GM19455 (cell line): Measurements from ENCODE around the gene TNP2.

Source experiments
- ATAC-seq: cut with Tn5 transposase; IDR thresholded peaks from one replicate; pipeline ENCODE4 v1.9.1; 2021; ENCODE audit not compliant: unreplicated experiment

TNP2 gene

DNA sequence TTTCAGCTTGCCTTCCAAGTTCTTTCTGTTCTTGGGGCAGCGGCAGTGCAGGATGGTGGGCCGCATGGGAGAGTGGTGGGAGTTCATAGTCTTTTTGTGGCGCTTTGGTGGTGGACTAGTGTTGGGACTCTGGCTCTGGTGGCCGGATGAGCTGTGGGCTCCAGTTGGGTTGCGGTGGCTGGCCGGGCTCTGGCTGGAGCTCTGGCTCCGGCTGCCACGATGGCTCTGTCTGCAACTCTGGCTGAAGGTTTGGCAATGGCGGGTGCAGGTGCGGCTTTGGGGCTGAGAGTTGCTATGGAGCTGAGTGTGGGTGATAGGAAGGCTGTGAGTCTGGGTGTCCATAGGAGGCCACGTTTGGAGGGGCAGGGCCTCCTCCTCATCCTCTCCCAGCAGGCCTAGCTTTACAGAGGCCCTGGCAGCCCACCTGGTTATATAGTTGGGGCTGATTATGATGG lies at the start of gene TNP2:
Gene TNP2 (minus strand): TSS at position 405 of the 455 bp plus-strand sequence. CDS start 63 bp downstream, at position 342.
- ATAC-seq = no peak

DNA sequence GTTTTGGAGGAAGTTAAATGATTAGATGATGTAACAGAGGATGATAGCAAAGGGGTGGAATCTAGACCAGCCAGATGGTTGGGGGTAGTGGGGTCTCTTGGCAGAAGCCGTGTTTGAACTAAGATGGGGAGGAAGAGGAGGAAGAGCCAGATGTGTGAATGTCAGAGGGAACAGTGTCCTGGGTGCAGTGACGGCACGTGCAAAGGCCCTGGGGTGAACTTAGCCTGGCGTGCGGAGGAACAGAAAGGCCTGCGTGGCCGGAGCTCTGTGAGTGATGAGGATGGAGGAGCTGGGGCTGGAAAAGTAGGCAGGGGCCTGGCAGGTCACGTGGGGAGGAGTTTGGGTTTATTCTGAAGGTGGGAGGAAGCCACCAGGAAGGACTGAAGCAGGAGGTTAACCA lies 49.7 kb upstream of the TNP2 start:
- no peak for ATAC-seq

DNA sequence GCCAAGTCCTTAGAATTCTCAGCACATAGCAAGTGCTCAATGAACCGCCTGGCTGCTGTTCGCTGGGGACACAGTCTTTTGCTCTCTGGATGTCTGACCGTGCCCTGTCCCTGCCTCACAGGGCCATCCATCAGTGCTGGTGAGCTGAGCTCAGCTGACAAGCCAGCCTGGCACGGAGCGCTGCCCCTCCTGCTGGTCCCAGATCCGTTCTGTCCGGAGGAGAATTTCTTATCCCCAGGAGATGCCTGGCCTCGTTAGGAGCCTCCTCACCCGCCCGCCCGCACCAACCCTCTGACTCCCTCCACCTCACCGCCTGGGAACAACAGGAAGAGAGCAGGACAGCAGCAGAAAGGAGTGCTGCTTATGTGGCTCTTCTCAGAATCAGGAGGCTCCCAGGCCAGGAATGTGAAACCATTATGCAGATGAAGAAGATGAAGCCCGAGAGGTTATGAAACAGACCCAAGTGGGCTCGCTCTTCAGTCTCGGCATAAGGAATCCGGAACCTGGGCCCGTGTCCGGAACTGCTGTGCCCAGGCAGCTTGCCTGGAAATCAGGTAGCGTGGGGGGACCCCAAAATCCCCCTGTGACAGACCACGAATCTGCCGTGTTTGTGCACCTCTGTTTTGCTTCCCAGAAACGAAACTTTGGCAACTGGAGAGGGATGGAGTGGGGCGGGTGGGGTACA lies 47.3 kb upstream of the TNP2 start:
- ATAC-seq = no peak

DNA sequence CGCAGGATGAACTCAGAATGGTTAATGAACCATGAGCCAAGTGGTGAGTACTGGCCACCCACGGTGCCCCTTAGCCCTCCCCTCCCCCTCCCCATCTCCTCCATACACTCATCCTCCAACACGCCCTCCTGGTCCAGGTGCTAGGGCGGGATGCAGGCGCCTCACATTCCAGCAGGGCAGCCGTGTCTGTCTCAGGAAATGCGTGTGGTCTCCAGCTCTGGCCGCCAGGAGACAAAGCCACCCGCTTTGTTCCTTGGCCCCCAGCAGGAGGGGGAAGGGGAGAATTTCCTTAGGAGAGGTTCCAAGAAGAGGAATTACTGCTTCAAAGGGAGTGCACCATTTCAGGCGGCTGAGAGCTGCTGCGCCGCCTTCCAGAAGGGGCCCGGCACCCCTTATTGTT lies 46.4 kb upstream of the TNP2 start:
- ATAC-seq = no peak

DNA sequence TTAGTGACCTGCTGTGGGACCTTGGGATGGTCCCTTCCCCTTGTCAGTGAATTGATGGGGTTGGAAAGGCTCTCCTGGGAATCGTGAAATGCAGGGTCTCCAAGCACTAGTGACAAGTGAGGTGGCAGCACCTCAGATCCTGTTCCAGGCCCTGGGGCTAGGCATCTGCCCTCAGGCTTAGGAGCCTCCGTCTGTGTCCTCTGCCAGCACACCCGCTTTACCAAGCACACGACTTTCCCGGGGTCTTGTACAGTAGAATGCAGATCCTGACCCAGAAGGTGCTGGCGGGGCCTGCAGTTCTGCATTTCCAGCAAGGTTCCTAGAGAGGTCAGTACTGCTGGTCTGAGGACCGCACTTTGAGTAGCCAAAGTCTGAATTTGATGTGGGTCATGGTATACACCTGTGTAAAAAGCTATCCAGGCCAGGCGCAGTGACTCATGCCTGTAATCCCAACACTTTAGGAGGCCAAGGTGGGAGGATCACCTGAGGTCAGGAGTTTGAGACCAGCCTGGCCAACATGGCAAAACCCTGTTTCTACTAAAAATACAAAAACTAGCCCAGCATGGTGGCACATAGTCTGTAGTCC lies 45.3 kb upstream of the TNP2 start:
- no peak for ATAC-seq

DNA sequence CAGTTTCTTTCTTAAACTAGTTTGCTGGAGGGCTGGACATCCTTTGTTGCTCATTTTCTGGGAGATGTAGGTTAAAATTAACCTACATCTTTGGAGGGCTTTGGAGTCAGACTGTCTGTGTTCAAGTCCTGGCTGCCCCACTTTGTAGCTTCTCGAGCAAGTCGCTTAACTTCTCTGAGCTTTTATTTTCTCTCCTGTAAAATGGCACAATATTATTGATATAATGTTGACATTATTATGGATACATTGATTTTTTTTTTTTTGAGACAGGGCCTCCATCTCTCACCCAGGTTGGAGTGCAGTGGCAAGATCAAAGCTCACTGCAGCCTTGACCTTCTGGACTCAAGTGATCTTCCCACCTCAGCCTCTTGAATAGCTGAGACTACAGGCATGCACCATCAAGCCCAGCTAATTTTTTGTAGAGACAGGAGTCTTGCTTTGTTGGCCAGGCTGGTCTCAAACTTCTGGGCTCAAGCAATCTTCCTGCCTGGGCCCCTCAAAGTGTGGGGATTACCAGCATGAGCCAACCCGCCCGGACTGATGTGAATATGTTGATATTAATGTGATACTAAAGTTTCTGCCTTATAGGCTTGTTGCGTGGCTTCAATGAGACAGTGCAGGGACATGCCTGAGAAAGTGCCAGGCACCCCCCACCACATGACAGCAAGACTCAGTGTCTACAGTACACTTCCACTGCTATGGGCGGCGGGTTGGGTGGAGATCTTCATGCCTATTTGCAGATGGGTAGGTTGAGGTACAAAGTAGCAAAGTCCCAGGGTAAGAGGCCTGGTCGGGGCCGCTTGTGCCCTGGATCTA lies 44.6 kb upstream of the TNP2 start:
- no peak for ATAC-seq

DNA sequence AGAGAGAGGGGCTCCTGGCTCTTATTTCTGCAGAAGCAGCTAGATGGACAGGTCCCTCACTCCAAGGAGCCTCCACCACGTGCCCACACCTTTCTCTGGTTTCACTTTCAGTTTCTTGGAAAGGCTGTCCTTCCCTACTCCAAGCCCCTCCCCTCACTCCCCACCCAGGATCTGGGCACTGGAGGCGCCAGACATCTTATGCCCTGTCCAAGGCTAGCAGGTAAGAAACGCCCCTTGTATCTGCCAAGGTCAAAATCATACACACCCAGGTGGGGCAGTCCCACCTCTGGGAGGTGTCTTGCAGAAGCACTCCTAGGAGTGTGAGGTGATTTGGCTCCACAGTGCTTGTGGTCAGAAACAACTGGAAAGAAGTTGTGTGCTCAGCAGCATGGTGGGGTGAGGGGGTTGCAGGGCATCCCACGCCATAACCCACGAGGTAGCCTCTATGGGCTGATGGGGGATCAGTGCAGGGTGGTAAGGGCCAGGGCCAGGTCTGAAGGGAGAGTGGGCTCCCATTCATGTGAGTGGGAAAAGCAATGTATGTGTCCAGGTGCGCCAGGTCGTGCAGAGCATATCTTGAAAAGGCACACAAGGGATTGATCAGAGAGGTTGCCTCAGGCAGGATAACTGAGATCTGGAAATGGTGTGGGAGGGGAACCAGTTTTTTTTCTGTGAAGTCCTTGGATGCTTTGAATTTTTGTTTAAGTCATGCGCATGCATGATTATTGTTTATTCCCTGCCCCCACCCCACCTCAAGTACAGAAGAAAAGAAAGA lies 43.8 kb upstream of the TNP2 start:
- no peak for ATAC-seq

DNA sequence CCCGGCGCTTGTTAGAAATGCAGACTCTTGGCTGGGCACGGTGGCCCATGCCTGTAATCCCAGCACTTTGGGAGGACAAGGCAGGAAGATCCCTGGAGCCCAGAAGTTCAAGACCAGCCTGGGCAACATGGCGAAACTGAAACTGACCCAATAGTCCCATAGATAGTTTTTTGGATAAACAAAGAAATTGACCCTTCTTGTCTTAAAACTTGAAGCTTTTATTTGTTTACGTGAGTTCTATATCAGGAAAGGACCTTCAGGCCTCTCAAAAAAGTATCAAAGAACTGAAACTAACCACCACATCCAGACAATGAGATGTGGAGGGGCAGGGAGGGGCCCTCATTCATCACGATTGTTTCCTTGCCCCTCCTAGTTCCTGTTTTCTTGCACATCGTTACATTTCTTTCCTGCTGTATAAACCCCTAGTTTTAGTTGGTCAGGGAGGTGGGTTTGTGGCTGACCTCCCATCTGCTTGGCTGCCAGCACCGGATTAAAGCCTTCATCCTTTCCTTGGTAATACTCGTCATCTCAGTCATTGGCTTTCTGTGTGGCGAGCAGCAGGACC lies 42.0 kb upstream of the TNP2 start:
- ATAC-seq = peak; percentile 37

DNA sequence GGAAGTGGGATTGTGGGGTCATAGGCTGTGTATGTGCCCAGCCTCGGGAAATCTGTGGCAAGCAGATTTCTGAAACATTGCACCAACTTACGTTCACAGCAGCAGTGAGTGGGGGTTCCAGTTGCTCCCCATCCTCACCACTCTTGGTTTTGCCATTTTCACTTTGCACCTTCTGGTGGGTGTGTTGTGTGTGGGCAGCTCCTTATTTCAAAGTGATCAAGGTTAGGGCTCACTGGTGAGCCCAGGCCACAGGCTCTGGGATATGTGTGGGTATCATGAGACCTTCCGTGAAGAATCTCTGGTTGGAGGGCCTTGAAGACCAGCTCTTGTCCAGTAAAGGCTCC lies 41.5 kb upstream of the TNP2 start:
- no peak for ATAC-seq

DNA sequence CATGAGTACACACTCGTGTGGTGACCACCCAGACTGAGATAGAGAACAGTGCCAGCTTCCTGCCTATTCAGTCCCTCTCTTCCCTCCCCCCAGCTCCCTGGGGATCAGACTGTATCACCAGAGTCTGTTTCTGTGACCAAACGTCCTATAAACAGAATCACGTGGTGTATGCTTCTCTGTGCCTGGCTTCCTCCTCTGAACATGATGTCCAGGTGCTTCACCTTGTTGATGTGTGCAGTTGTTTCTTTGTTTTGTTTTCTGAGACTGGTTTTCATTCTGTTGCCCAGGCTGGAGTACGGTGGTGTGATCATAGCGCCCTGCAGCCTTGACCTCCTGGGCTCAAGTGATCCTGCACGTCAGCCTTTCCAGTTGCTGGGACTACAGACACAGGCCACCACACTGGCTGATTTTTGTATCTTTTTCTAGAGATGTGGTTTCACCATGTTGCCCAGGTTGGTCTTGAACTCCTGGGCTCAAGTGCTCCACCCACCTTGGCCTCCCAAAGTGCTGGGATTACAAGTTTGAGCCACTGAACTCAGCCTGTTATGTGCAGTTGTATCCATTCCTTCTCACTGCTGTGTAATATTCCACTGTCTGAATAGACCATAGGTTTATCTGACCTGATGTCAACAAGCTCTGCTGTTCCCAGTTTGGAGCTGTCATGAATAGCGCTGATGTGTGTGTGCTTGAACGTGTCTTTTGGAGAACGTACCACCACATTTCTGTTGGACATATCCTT lies 40.9 kb upstream of the TNP2 start:
- peak; percentile 37 for ATAC-seq

DNA sequence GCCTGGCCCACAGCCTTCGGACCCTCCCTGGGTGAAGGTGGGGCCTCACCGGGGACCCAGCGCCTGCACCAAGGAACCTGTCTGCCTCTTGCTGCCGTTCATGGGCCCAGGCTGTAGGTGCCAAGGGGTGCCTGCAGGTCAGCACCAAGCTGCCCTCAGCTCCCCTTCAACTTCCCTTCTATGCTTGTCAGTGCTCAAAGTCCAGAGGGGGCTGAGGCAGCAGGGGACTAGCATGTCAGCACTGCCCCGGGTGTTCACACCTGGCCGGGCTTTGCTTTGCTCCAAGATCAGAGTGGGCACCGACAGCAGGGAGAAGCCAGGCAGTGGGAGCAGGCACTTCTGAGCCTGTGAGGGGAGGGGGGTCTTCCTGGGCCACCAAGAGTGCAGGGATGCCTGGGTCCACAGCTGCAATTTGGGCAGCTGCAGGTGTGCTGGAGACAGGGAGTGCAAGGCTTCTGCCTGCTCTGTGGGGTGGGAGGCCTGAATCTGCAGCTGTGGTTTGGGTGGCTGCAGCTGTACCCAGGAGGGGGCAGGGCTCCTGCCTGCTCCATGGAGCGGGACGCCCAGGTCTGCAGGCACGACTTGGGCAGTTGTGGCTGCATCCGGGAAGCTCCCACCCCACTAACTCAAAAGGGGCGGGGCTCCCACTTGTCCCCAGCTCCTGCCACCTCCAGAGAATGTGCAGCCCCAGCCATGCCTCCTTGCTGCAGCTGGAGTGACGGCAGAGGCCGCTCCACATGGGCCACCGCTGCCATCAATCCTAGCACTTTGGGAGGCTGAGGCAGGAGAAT lies 39.6 kb upstream of the TNP2 start:
- no peak for ATAC-seq

DNA sequence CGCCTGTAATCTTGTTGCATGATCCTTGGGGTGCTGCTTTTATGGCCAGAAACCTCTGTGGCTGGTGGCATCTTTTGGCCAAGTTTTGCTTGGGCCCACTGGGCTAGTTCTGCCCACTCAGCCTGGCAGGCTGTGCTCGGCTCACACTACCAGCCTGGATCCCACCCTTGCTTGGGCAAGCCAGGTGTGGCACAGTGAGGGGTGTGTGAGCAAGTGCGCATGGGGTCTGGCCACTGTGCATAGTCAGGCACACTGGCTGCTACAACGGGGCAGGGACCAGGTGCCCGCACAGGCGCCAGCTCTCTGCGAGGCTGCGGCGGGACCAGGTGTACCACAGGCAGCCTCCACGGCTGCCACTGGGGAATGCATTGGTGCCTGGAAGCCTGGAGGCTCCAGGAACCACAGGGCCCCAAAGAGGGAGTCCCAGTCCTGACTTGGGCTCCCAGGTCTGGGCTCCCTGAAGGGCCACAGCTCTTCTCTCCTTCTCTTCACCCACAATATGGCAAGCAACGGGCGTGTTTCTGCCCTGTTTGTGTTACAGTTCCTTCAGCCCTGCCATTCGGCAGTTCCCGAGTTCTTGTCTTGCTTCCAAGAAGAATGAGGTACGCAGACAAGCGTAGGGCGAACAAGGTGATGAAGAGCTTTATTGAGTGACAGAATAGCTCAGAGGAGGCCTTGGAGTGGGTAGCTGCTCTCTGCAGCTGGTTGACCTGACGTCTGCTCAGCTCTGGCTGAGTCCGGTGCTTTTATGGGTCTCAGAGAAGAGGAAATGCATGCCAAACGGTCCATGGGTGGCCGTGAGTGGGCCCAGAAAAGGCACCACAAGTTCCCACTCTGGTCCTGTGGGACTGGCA lies 38.7 kb upstream of the TNP2 start:
- no peak for ATAC-seq

DNA sequence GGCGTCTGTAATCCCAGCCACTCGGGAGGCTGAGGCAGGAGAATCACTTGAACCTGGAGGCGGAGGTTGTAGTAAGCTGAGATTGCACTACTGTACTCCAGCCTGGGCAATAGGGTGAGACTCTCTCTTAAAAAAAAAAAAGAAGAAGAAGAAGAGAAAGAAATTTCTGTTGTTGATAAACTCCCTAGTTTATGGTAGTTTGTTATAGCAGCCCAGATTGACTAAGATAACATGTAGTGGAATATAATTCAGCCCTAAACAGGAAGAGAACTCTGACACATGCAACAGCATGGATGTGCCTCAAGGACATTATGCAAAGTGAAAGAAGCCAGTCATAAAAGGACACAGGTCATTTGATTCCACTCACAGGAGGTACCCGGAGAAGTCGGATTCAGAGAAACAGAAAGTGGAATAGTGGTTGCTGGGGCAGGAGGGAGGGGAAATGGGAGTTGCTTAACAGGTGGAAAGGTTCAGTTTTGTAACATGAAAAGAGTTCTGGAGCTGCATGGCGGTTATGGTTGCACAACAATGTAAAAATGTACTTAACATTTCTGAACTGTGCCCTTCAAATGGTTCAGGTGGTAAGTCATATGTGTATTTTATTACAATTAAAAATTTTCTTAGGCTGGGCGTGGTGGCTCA lies 38.0 kb upstream of the TNP2 start:
- no peak for ATAC-seq

DNA sequence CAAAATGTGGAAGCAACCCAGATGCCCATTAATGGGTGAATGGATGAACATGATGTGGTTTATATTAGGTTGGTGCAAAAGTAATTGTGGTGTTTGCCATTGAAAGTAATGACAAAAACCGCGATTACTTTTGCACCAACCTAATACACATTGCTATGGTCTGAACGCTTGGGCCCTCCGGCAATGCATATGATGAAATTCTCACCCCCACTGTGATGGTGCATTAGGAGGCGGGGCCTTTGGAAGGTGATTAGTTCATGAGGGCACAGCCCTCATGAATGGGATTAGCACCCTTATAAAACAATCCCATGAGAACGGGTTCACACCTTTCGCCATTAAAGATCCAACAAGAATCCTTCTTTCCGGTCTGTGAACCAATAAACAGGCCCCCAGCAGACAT lies 37.3 kb upstream of the TNP2 start:
- ATAC-seq = no peak

DNA sequence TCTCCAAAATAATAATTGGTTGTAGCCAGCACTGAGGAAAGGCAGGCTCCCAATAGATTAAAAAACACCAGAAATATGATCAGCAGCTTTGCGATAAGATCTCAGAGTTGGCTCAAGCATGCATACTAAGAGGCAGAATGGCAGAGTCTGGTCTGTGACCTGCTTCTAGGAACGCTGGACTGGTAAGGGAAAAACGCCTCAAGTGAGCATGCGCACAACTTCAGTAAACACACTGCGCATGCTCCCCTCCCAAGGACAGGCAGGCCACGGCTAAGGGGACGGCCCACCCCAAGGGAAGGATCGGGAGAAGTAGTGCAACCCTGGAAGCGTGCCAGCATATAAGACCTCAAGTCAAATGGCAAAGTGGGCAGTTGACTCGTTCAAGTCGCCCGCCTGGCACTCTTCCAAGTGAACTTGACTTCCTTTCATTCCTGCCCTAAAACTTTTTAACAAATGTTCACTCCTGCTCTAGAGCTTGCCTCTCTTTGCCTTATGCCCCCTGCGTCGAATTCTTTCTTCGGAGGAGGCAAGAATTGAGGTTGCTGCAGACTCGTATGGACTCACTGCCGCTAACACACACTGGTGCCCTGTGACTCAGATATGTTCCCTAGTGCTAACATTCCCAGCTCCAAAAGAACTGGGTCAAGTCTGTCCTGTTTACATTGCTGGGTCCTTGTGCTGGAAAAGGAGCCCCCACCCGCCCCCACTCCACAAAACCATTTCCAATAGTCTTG lies 34.4 kb upstream of the TNP2 start:
- ATAC-seq = no peak

DNA sequence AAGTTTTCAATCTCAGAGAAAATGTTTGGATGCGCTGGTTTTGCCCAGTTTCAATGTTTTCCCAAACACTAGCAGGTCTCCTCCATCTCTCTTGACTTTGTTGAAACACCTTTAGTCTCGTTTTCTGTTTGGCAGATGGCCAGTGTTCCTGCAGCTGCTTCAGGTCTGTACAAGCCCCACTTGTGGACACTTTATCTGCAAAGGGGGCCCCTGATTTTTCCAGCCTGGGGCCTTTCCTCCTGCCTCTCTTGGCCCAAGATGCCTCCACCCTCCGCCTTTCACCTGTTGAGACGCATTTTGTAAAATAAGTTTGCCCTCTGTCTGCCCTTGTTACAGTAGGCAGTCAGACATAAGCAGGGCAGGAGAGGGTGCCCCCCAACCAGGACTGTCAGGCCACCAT lies 33.9 kb upstream of the TNP2 start:
- ATAC-seq = no peak

DNA sequence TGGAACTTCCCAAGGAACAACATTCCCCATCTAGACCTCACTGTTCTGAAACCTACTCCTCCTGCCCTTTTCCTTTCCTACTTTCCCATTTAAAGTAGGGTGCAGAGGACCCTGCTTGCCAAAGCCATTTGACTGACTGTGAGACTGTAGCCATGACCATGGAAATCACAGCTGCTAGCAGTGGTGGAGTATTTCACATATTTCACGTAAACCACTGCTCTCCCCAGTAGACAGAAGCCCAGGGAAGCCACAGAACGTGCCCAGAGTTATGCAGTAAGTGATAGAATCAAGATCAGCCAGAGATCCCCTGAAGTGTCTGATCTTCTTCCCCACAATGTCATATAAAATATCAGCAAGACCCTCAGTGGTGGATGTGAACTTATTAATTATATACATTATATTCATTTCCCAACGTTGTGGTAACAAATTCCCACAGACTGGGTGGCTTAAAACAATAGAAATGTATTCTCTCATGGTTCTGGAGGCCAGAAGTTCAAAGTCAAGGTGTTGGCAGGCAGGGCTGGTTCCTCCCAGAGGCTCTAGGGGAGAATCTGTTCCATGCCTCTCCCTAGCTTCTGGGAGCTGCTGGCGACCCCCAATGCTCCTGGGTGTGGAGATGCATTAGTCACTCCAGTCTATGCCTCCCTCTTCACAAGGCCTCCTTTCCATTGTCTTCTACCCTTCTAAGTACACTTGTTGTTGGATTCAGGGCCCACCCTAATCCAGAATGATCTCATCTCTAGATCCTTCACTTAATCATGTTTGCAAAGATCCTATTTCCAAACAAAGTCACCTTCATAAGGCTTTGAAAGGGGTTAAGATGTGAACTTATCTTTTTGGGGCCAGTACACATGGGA lies 32.7 kb upstream of the TNP2 start:
- no peak for ATAC-seq
